Psoas muscle (tissue), 8 donors: ENCODE data around the gene GPR31. TPM values are rescaled to one million over a fixed set of nuclear protein-coding genes. Genes with fewer than 3 reads are reported as not detected.
"Not testable (repeated sequence)": the region's sequence is repeated elsewhere in the genome, so short reads cannot be mapped to it uniquely, and the experiment has no call there.

Source experiments
- ATAC-seq, 4 donors: fragments of 200-7000 bp; cut with Tn5 transposase; one replicate each; pipeline ENCODE4 v1.9.1; 2020; ENCODE audit warnings: moderate library complexity in 3 of 4, mild to moderate bottlenecking in 2 of 4
- DNase-seq, 2 donors: peaks; one replicate each; pipeline ENCODE4 v3.0.0-alpha.2; 2020
- H3K27ac ChIP-seq: fragments of 200-600 bp; one replicate; pipeline ENCODE4 v1.8.0; 2022
- H3K27me3 ChIP-seq, 3 donors: fragments of 200-600 bp in 1 of 3; one replicate each; pipeline versions ENCODE4 v1.6.1 to v1.8.0; 2013 to 2022; ENCODE audit warnings: low read length in 2 of 3, mild to moderate bottlenecking in 2 of 3, moderate library complexity in 1 of 3; ENCODE audit not compliant: insufficient read depth in 3 of 3
- H3K36me3 ChIP-seq, 2 donors: fragments of 200-600 bp in 1 of 2; one replicate each; pipeline versions ENCODE4 v1.6.1 to v1.8.0; 2013 to 2022; ENCODE audit warnings: low read depth in 1 of 2, mild to moderate bottlenecking in 1 of 2, moderate library complexity in 1 of 2; ENCODE audit not compliant: insufficient read depth in 1 of 2
- H3K4me1 ChIP-seq: fragments of 200-600 bp; one replicate; pipeline ENCODE4 v1.8.0; 2022
- H3K4me3 ChIP-seq: fragments of 200-600 bp; one replicate; pipeline ENCODE4 v1.8.0; 2022; ENCODE audit warnings: mild to moderate bottlenecking
- H3K9me3 ChIP-seq: fragments of 200-600 bp; one replicate; pipeline ENCODE4 v1.8.0; 2022
- CTCF ChIP-seq: fragments of 200-600 bp; IDR thresholded peaks from one replicate; pipeline ENCODE4 v1.8.0; 2022; ENCODE audit warnings: antibody characterized with exemption
- WGBS, 3 donors: extraction: QIAGEN DNeasy Blood & Tissue Kit; methylation state at CpG; one replicate each; pipeline versions ENCODE4 v1.1.6 to v1.1.7; 2013; 5-methylcytosine and 5-hydroxymethylcytosine counted together
- intact Hi-C, 2 donors: fragments of 100-400 bp; cut with DNase I; formaldehyde crosslinking; loops; one replicate each; pipeline versions ENCODE4 v1.11.0 to v1.14.2; 2022
- polyA plus RNA-seq, 3 donors: library from polyadenylated mRNA; stranded (reverse); fragments of 200-250 nt; gene quantifications; one replicate each; pipeline ENCODE4 v1.2.3, GENCODE V29; 2013
- total RNA-seq, 4 donors: library from RNA; stranded (reverse); fragmentation: NEBNext Ultra II Directional in 2 of 4; extraction: Animal tissue kit (Norgen Biotek cat#: 25700) in 2 of 4; gene quantifications; one replicate each; pipeline versions ENCODE4 v1.2.1 to v1.2.4, GENCODE V29; 2021 to 2023
- donor health status: healthy with polysubstance abuse.
- donor health status: DM: no; HTN: no; CAD: no; lungs with moderate emphysema.
- donor health status: Bipolar disorder and iron deficiency.
- donor health status: healthy.
- donor health status: DM: yes; HTN: yes; CAD: no.
- donor health status: DM: no; HTN: no; CAD: no.
- donor health status: DM: no; HTN: no; CAD: no.
- donor health status: DM: yes; HTN: yes; CAD: no.

Gene GPR31
- total and polyA plus RNA-seq, 7 donors = not detected

- H3K4me3 ChIP-seq, H3K27me3 ChIP-seq, H3K9me3 ChIP-seq, intact Hi-C loops, DNase-seq, ATAC-seq, H3K27ac ChIP-seq, H3K36me3 ChIP-seq, H3K4me1 ChIP-seq: not testable (repeated sequence)
- WGBS, 3 donors = 83 to 87% (median 85%) methylated on average over 17 to 24 of the region's 31 CpGs
These were observed 21.3 kb upstream of the GPR31 start for GRCh38 chr6:167178896-167179655.

- H3K27me3 ChIP-seq, H3K4me1 ChIP-seq, ATAC-seq, H3K36me3 ChIP-seq, intact Hi-C loops, H3K9me3 ChIP-seq, H3K27ac ChIP-seq, H3K4me3 ChIP-seq, DNase-seq: not testable (repeated sequence)
- WGBS, 3 donors = 61 to 77% (median 71%) methylated on average over 12 to 14 of the region's 14 CpGs
These were observed 19.5 kb upstream of the GPR31 start for GRCh38 chr6:167177271-167177670.

- H3K36me3 ChIP-seq, H3K27ac ChIP-seq, H3K4me3 ChIP-seq, H3K27me3 ChIP-seq, ATAC-seq, DNase-seq, intact Hi-C loops, H3K4me1 ChIP-seq, H3K9me3 ChIP-seq: not testable (repeated sequence)
- 78 to 83% (median 78%) methylated on average over 9 to 13 of the region's 13 CpGs for WGBS, 3 donors
These were observed 14.2 kb upstream of the GPR31 start for GRCh38 chr6:167172011-167172410.

- ATAC-seq, H3K27me3 ChIP-seq, DNase-seq, H3K9me3 ChIP-seq, H3K27ac ChIP-seq, intact Hi-C loops, H3K4me3 ChIP-seq, H3K36me3 ChIP-seq, H3K4me1 ChIP-seq: not testable (repeated sequence)
- 82 to 91% (median 84%) methylated on average over 11 of the region's 11 CpGs for WGBS, 3 donors
These were observed 13.5 kb upstream of the GPR31 start for GRCh38 chr6:167171300-167171699.

- not testable (repeated sequence) for ATAC-seq, H3K27me3 ChIP-seq, H3K4me3 ChIP-seq
These were observed 12.1 kb upstream of the GPR31 start for GRCh38 chr6:167169867-167170266.

GRCh38 chr6:167168296-167168695, 10.5 kb upstream of the GPR31 start:
- H3K36me3 ChIP-seq, intact Hi-C loops, ATAC-seq, DNase-seq, H3K27ac ChIP-seq, H3K9me3 ChIP-seq, H3K4me3 ChIP-seq, H3K27me3 ChIP-seq, H3K4me1 ChIP-seq: not testable (repeated sequence)
- 65 to 76% (median 73%) methylated on average over 10 to 13 of the region's 16 CpGs for WGBS, 3 donors

More at GRCh38 chr6:167169867-167170266, 12.1 kb upstream of the GPR31 start:
- DNase-seq, H3K4me1 ChIP-seq, intact Hi-C loops, H3K36me3 ChIP-seq, H3K9me3 ChIP-seq, H3K27ac ChIP-seq: not testable (repeated sequence)
- WGBS, 3 donors = 62 to 77% (median 71%) methylated on average over 3 of the region's 13 CpGs

GRCh38 chr6:167167699-167168098, 9.9 kb upstream of the GPR31 start:
- ATAC-seq, H3K36me3 ChIP-seq, H3K27me3 ChIP-seq, H3K4me1 ChIP-seq, DNase-seq, H3K9me3 ChIP-seq, H3K27ac ChIP-seq, intact Hi-C loops, H3K4me3 ChIP-seq: not testable (repeated sequence)
- 66 to 79% (median 69%) methylated on average over 4 to 8 of the region's 10 CpGs for WGBS, 3 donors

- intact Hi-C loops = no loop called here
- no peak for TF ChIP-seq CTCF
These were observed 8.2 kb upstream of the GPR31 start for GRCh38 chr6:167165858-167166471.

More at GRCh38 chr6:167165858-167166471, 8.2 kb upstream of the GPR31 start:
- H3K27me3 ChIP-seq = peaks cover 0 to 4% (median 0%) of the 10 kb centered on the region in 3 donors
- no peak for ATAC-seq
- no peak overlapping the region for H3K4me3 ChIP-seq
- no peaks in the 10 kb centered on the region for H3K36me3 ChIP-seq
- H3K4me1 ChIP-seq = no peaks in the 10 kb centered on the region
- DNase-seq = no peak
- no peaks in the 10 kb centered on the region for H3K9me3 ChIP-seq
- no peak overlapping the region for H3K27ac ChIP-seq
- 76 to 92% (median 82%) methylated on average over 2 of the region's 2 CpGs for WGBS, 3 donors
